HepG2 (cell line): ENCODE results near the gene SCAF4. TPM values are rescaled to one million over a fixed set of nuclear protein-coding genes. Genes with fewer than 3 reads are reported as not detected.

ENCODE experiments used
- ATF5 ChIP-seq: sonication (generic); formaldehyde crosslinking; IDR thresholded peaks from 2 replicates; pipeline ENCODE4 v1.4.0; 2020; ENCODE audit warnings: mild to moderate bottlenecking, low read depth, missing genetic modification reagents
- HBP1 ChIP-seq: IDR thresholded peaks from 2 replicates; pipeline ENCODE4 v1.6.1; 2016; ENCODE audit warnings: low read depth, control low read depth
- KDM5B ChIP-seq: sonication (generic); formaldehyde crosslinking; IDR thresholded peaks from 2 replicates; pipeline ENCODE4 v1.4.0; 2020; ENCODE audit warnings: missing genetic modification reagents, mild to moderate bottlenecking, borderline replicate concordance
- MAFF ChIP-seq: IDR thresholded peaks from 2 replicates; pipeline ENCODE4 v1.6.1; 2011; ENCODE audit warnings: low read depth, low read length, improper control_type of control experiment
- MED8 ChIP-seq: sonication (generic); formaldehyde crosslinking; IDR thresholded peaks from 2 replicates; pipeline ENCODE4 v1.8.1; 2023; ENCODE audit warnings: mild to moderate bottlenecking, missing genetic modification reagents; ENCODE audit not compliant: insufficient replicate concordance
- ONECUT2 ChIP-seq: sonication (generic); formaldehyde crosslinking; IDR thresholded peaks from 2 replicates; pipeline ENCODE4 v1.4.0; 2020; ENCODE audit warnings: missing genetic modification reagents
- SCMH1 ChIP-seq: sonication (generic); formaldehyde crosslinking; IDR thresholded peaks from 2 replicates; pipeline ENCODE4 v1.9.0; 2021; ENCODE audit warnings: missing genetic modification reagents, mild to moderate bottlenecking, borderline replicate concordance
- SIX4 ChIP-seq: sonication (generic); formaldehyde crosslinking; IDR thresholded peaks from 2 replicates; pipeline ENCODE4 v1.4.0; 2020; ENCODE audit warnings: missing genetic modification reagents
- SMC3 ChIP-seq: IDR thresholded peaks from 2 replicates; pipeline ENCODE4 v1.6.1; 2011; ENCODE audit warnings: low read length, improper control_type of control experiment
- SRF ChIP-seq: IDR thresholded peaks from 2 replicates; pipeline ENCODE4 v1.6.1; 2011; ENCODE audit warnings: mild to moderate bottlenecking, low read depth, low read length, moderate library complexity
- THAP9 ChIP-seq: sonication (generic); formaldehyde crosslinking; IDR thresholded peaks from 2 replicates; pipeline ENCODE4; 2020; ENCODE audit warnings: missing genetic modification reagents, mild to moderate bottlenecking, borderline replicate concordance
- TRAFD1 ChIP-seq: sonication (generic); formaldehyde crosslinking; IDR thresholded peaks from 2 replicates; pipeline ENCODE4 v1.5.1; 2020; ENCODE audit warnings: missing genetic modification reagents, mild to moderate bottlenecking, borderline replicate concordance
- ZBTB49 ChIP-seq: sonication (generic); formaldehyde crosslinking; IDR thresholded peaks from 2 replicates; pipeline ENCODE4 v1.4.0; 2020; ENCODE audit warnings: missing genetic modification reagents, borderline replicate concordance
- ZFY ChIP-seq: sonication (generic); formaldehyde crosslinking; IDR thresholded peaks from 2 replicates; pipeline ENCODE4 v1.4.0; 2020; ENCODE audit warnings: missing genetic modification reagents
- ZNF362 ChIP-seq: sonication (generic); formaldehyde crosslinking; IDR thresholded peaks from 2 replicates; pipeline ENCODE4 v1.4.0; 2020; ENCODE audit warnings: missing genetic modification reagents, mild to moderate bottlenecking, borderline replicate concordance
- ZNF567 ChIP-seq: sonication (generic); formaldehyde crosslinking; IDR thresholded peaks from 2 replicates; pipeline ENCODE4 v1.8.1; 2023; ENCODE audit warnings: mild to moderate bottlenecking, missing genetic modification reagents, borderline replicate concordance
- ZNF629 ChIP-seq: sonication (generic); formaldehyde crosslinking; conservative IDR thresholded peaks from 2 replicates; pipeline ENCODE4 v1.5.0; 2020; ENCODE audit warnings: missing genetic modification reagents
- ZNF782 ChIP-seq: sonication (generic); formaldehyde crosslinking; IDR thresholded peaks from 2 replicates; pipeline ENCODE4 v1.4.0; 2020; ENCODE audit warnings: missing genetic modification reagents, mild to moderate bottlenecking, borderline replicate concordance
- polyA plus RNA-seq, 8 experiments: library from polyadenylated mRNA; depleted of rRNA in 3 of 8; stranded (reverse) in 7 of 8; unstranded in 1 of 8; fragments of >200 nt; fragmentation: Illumina TruSeq in 4 of 8; extraction: Trizol in 4 of 8; gene quantifications; 2 replicates each; pipeline versions ENCODE4 v1.2.1 to v1.2.3, GENCODE V29; 2011 to 2016; ENCODE audit warnings: low read depth in 4 of 8, missing spikeins in 1 of 8, mixed read lengths in 1 of 8; ENCODE audit not compliant: insufficient read depth in 1 of 8
- total RNA-seq, 5 experiments: library from RNA; depleted of rRNA; stranded (reverse); fragments of >200 nt; fragmentation: Illumina TruSeq; extraction: Trizol; gene quantifications; 2 replicates each; pipeline ENCODE4 v1.2.3, GENCODE V29; 2016; ENCODE audit warnings: low read depth in 1 of 5

SCAF4 gene
- total and polyA plus RNA-seq, 2 of the 13 experiments (the other 11 are each of a cell fraction or from before 2014, with no cell fraction given): 9.1 to 11.5 TPM

GRCh38 chr21:31731857-31732596 lies at the start of gene SCAF4 (continued):
- no peak for TF ChIP-seq ZBTB49 (CRISPR knock-in tag)
- no peak for TF ChIP-seq SMC3
- no peak for TF ChIP-seq SRF
- TF ChIP-seq ZNF362 (CRISPR knock-in tag): peak; percentile 79; the same call in 1 of the 2 replicates
- no peak for TF ChIP-seq HBP1 (CRISPR knock-in tag)
- no peak for TF ChIP-seq ZNF567 (CRISPR knock-in tag)
- no peak for TF ChIP-seq THAP9
- TF ChIP-seq SCMH1 (CRISPR knock-in tag): no peak
- no peak for TF ChIP-seq TRAFD1
- TF ChIP-seq ONECUT2 (CRISPR knock-in tag): no peak
- no peak for TF ChIP-seq MED8 (CRISPR knock-in tag)
- TF ChIP-seq MAFF: no peak
- peak; percentile 76; the same call in 1 of the 2 replicates for TF ChIP-seq KDM5B
- TF ChIP-seq ZNF782: no peak
- TF ChIP-seq ZNF629 (CRISPR knock-in tag): no peak
- peak; percentile 86 for TF ChIP-seq ZFY (CRISPR knock-in tag)
- TF ChIP-seq ATF5 (CRISPR knock-in tag): no peak
- no peak for TF ChIP-seq SIX4 (CRISPR knock-in tag)
